SK-N-SH (cell line): Measurements from ENCODE around the gene SENP3.

Source experiments
- EZH2phosphoT487 ChIP-seq: fragments of 200-600 bp; sonication (generic); IDR thresholded peaks from 2 replicates; pipeline ENCODE4 v1.6.1; 2017; ENCODE audit warnings: low read depth, mixed run types, mild to moderate bottlenecking, antibody characterized with exemption, moderate library complexity, borderline replicate concordance
- SMC3 ChIP-seq: IDR thresholded peaks from 2 replicates; pipeline ENCODE4 v1.6.1; 2012; ENCODE audit warnings: low read depth, low read length, improper control_type of control experiment
- TF ChIP-seq, protein P1 (sequence below): IDR thresholded peaks from 2 replicates; pipeline ENCODE4; 2012
- TF ChIP-seq, protein P2 (sequence below): IDR thresholded peaks from 2 replicates; pipeline ENCODE4 v1.6.1; 2012; ENCODE audit warnings: mild to moderate bottlenecking, low read depth, low read length, moderate library complexity

DNA sequence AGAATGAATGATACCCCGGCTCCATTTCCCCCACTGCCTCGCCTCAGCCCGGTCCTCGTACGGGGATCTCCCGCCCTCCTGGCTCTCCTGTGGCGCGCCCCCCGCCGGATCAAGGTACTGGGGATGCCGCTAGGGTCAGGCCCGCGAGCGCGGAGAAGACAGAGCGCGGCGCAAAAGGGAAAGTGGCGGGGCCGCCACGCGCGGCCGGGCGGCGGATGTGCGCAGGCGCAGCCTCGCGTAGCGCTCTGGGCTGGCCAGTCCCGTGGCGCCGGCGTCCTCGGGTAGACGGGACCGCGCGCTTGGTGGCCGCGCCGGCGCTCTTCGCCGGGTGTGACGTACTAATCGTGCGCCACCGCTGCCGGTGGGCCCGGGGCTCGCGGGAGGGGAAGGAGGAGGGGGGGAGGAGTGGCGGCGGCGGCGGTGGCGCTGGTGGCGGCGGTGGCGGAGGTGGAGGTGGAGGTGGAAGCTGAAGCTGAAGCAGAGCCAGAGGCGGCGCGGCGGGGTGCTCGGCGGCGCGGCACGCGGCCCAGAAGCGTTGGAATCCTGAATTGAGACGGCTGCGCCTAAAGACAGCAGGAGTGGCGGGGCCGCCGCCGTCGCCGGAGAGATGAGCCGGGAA, at the start of gene SENP3:
- TF ChIP-seq, protein P1, sequence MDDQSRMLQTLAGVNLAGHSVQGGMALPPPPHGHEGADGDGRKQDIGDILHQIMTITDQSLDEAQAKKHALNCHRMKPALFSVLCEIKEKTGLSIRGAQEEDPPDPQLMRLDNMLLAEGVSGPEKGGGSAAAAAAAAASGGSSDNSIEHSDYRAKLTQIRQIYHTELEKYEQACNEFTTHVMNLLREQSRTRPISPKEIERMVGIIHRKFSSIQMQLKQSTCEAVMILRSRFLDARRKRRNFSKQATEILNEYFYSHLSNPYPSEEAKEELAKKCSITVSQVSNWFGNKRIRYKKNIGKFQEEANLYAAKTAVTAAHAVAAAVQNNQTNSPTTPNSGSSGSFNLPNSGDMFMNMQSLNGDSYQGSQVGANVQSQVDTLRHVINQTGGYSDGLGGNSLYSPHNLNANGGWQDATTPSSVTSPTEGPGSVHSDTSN = no peak
- TF ChIP-seq SMC3 = no peak
- TF ChIP-seq EZH2phosphoT487 = no peak
- TF ChIP-seq, protein P2, sequence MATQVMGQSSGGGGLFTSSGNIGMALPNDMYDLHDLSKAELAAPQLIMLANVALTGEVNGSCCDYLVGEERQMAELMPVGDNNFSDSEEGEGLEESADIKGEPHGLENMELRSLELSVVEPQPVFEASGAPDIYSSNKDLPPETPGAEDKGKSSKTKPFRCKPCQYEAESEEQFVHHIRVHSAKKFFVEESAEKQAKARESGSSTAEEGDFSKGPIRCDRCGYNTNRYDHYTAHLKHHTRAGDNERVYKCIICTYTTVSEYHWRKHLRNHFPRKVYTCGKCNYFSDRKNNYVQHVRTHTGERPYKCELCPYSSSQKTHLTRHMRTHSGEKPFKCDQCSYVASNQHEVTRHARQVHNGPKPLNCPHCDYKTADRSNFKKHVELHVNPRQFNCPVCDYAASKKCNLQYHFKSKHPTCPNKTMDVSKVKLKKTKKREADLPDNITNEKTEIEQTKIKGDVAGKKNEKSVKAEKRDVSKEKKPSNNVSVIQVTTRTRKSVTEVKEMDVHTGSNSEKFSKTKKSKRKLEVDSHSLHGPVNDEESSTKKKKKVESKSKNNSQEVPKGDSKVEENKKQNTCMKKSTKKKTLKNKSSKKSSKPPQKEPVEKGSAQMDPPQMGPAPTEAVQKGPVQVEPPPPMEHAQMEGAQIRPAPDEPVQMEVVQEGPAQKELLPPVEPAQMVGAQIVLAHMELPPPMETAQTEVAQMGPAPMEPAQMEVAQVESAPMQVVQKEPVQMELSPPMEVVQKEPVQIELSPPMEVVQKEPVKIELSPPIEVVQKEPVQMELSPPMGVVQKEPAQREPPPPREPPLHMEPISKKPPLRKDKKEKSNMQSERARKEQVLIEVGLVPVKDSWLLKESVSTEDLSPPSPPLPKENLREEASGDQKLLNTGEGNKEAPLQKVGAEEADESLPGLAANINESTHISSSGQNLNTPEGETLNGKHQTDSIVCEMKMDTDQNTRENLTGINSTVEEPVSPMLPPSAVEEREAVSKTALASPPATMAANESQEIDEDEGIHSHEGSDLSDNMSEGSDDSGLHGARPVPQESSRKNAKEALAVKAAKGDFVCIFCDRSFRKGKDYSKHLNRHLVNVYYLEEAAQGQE = no peak
